Activated T-cell treated with anti-CD3 and anti-CD28 coated beads, Interleukin-2, amount 50 U/mL, for 4 hours (primary cell): Measurements from ENCODE around the gene AGAP6. TPM values are rescaled to one million over a fixed set of nuclear protein-coding genes. Genes with fewer than 3 reads are reported as not detected.
"Not testable (repeated sequence)": the region's sequence is repeated elsewhere in the genome, so short reads cannot be mapped to it uniquely, and the experiment has no call there.

Experiments
- ATAC-seq, 2 donors: fragments of 200-7000 bp; cut with Tn5 transposase; one replicate each; pipeline ENCODE4 v1.10.0; 2021
- DNase-seq: peaks from one replicate; pipeline ENCODE4 v3.0.0-alpha.2; 2020
- H3K27me3 Mint-ChIP-seq: one replicate; pipeline ENCODE4 v1.8.0; 2021; ENCODE audit warnings: low read depth, mixed read lengths
- H3K36me3 Mint-ChIP-seq: one replicate; pipeline ENCODE4 v1.8.0; 2022; ENCODE audit warnings: mixed read lengths; ENCODE audit not compliant: insufficient read depth
- H3K4me1 Mint-ChIP-seq: one replicate; pipeline ENCODE4 v1.8.0; 2021; ENCODE audit warnings: low read depth, mixed read lengths
- H3K4me3 Mint-ChIP-seq: one replicate; pipeline ENCODE4 v1.8.0; 2021; ENCODE audit warnings: mild to moderate bottlenecking, moderate library complexity, mixed read lengths
- H3K9me3 Mint-ChIP-seq: one replicate; pipeline ENCODE4 v1.8.0; 2021; ENCODE audit warnings: mixed read lengths
- total RNA-seq, 3 donors: library from RNA; stranded (reverse); gene quantifications; one replicate each; pipeline ENCODE4 v1.2.1, GENCODE V29; 2021

Gene AGAP6
- total RNA-seq, 3 donors from 2014 or later: 16.5 to 19.9 (median 17.8) TPM

DNA sequence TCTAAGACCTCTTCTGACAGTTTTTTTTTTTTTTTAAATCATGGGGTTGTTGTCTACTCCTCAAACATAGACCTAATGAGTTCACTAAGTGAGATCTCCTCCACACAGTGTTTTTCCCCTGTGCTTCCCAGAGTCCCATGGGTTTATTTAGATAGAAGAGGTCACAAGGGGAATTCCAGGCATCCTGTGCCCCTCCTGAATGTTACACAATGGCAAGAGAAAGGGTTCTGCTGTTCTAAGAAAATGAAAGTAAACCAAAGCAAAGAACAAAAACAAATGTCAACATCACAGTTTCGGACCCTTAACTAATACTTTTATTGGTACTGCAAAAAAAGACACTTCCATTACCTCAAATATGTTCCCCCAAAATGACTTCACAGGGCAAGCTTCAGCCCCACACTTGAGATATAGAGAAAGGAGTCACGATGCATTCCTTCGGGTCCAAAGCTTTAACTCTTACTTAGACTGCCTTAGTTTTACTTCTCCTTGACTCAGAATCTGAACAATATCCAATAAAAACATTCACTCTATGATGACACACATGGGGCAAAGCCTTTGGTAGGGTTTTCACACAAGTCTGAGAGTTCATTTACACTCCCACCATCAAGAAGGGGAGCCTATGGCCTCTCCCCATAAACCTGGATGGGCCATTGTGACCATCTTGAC is 63.9 kb downstream of the AGAP6 start:
- DNase-seq, H3K4me1 Mint-ChIP-seq, H3K27me3 Mint-ChIP-seq, H3K4me3 Mint-ChIP-seq, ATAC-seq, H3K9me3 Mint-ChIP-seq, H3K36me3 Mint-ChIP-seq: not testable (repeated sequence)

DNA sequence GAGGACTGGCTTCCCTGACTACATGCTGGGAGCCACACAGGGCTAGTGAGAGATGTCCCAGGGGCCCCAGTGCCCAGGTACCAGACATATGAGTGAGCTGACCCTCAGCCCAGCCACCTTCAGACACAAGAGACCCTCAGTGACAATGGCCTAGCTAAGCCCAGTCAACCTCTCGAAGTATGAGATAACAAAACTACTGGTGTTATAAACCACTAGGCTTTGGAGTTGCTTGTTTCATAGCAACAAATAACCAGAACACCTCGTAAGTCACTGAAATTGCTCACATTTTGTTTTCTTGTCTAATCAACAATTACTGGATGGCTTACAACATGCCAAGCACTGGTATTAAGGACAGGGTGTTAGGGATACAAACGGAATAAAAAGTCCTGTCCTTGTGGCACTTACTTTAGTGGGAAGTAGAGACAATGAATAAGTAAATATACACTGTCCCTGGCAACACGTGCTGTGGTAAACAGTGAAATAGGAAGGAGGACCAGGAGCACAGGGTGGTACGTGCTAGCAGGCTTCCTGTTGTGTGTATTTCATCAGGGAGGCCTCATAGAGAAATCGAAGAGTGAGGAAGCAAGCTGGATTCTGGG is 64.7 kb downstream of the AGAP6 start:
- H3K4me1 Mint-ChIP-seq, DNase-seq, H3K4me3 Mint-ChIP-seq, H3K9me3 Mint-ChIP-seq, ATAC-seq, H3K36me3 Mint-ChIP-seq, H3K27me3 Mint-ChIP-seq: not testable (repeated sequence)

DNA sequence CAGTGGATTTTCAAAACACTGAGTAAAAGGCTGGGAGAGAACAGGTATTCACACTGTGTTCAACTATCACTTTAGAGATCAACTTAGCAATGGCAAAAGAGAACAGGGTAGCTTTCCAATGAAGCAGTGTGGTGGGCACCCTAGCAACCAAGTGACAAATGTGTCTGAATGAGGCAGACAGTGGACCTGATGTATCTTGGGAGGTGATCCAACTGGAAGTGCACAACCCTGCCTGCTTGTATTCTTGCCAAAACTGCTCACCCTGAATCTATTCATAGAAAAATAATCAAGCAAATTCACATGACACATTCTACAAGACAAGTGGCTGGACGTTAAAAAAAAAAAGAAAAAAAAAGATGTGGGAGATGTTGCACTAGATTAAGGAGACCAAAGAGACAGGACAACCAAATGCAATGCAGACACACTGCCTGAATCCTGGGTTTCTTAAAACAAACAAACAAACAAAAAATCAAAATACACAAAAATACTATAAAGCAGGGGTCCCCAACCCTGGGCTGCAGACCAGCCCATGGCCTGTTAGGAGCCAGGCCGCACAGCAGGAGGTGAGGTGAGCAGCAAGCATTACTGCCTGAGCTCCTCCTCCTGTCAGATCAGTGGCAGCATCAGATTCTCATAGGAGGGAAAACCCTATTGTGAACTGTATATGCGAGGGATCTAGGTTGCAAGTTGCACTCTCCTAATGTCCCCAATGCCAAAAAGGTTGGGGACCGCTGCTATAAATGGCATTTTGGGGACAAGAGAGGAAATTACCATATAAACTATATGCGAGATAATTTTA is 67.5 kb downstream of the AGAP6 start:
- H3K4me3 Mint-ChIP-seq, H3K9me3 Mint-ChIP-seq, H3K4me1 Mint-ChIP-seq, H3K27me3 Mint-ChIP-seq, H3K36me3 Mint-ChIP-seq, DNase-seq, ATAC-seq: not testable (repeated sequence)

DNA sequence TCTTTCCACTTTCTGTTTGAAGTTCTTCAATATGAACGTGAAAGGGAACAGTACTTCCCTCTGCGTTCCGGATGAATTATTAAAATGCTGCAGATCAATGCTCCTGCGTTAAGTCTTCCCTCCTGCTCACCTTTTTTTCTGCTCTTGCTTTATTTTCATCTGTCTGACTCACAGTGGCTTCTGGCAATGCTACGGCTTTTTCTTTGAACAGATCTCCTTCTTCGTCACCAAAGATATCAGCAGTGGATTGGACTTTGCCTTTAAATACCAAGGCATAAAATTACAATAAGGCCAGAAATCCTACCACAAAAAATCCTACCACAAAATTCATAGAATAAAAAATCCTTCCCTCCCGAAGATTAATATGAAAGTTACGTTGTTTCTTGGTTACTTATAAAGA is 68.4 kb downstream of the AGAP6 start:
- not testable (repeated sequence) for H3K4me1 Mint-ChIP-seq, H3K4me3 Mint-ChIP-seq, H3K27me3 Mint-ChIP-seq, ATAC-seq, DNase-seq, H3K9me3 Mint-ChIP-seq, H3K36me3 Mint-ChIP-seq

DNA sequence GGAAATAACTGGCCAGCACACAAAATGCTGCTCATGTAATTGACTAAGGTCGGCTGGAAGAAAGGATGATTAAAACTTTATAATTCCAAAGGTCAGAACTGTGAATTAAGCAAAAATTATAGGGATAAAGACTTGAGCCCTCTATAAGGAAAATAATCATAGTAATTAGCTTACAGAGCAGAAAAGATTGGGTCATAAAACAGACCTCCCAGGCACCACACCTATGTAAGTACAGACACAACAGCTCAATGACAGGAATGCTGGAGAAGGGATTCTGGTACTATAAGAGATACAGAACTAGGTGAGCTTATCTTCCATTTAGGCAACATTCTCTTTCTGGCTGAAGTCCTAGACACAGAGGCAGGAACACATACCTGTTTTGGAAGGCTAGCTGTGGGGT is 70.5 kb downstream of the AGAP6 start:
- not testable (repeated sequence) for H3K36me3 Mint-ChIP-seq, DNase-seq, H3K9me3 Mint-ChIP-seq, H3K4me1 Mint-ChIP-seq, H3K4me3 Mint-ChIP-seq, ATAC-seq, H3K27me3 Mint-ChIP-seq

DNA sequence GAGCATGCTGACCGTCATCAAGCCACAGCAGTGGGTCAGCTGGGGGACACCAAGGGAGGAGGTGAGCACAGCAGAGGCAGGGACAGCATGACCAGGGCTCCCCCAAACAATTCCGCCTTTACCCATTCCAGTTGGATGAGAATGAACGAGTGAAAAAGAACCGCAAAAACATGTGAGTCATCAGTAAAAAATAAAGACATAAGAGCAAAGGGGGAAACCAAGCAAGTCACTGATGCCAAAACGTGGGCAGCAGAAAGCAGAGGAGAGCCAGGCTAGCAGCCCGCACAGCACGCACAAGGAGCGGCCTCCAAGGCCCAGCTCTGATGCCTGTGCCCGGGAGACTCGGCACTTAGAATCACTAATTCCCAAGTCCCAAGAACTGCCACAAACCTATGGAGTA is 71.7 kb downstream of the AGAP6 start:
- H3K36me3 Mint-ChIP-seq, H3K27me3 Mint-ChIP-seq, H3K4me1 Mint-ChIP-seq, DNase-seq, H3K9me3 Mint-ChIP-seq, ATAC-seq, H3K4me3 Mint-ChIP-seq: not testable (repeated sequence)

Other genes starting within 250 kb of the AGAP6 start
- gene OGDHL, start 226.1 kb upstream of the AGAP6 start, total RNA-seq: under 1 TPM; 0.30 to 0.43 (median 0.37) TPM
- gene PARG, start 46.4 kb upstream of the AGAP6 start, total RNA-seq: 10 to 100 TPM; 28.2 to 29.7 (median 29.1) TPM
- 10 to 100 TPM; 31.7 to 38.2 (median 32.2) TPM for gene TIMM23B, start 46.4 kb upstream of the AGAP6 start, total RNA-seq
- gene WASHC2A, start 79.5 kb downstream of the AGAP6 start, total RNA-seq: 10 to 100 TPM; 21.3 to 27.9 (median 26.3) TPM